ENCODE measurements around the gene KDSR.

The KDSR gene

GRCh38 chr18:63320123-63320974, 46.7 kb downstream of the KDSR start:
- DNase-seq, result peak; percentile 17 to 51

- peak in 1 of 2 experiments; percentile 12 for DNase-seq
Observed at GRCh38 chr18:63319383-63320122, 47.5 kb downstream of the KDSR start, which contains the start of gene BCL2. Gene BCL2 (minus strand): TSS chr18:63319769.

- DNase-seq, result no peak
Observed at GRCh38 chr18:63318889-63319382, 48.1 kb downstream of the KDSR start.

- DNase-seq, result no peak
Observed at GRCh38 chr18:63317982-63318888, 48.8 kb downstream of the KDSR start.

GRCh38 chr18:63317556-63317946, 49.5 kb downstream of the KDSR start:
- no peak for DNase-seq

GRCh38 chr18:63316612-63317555, 50.1 kb downstream of the KDSR start:
- no peak for DNase-seq

GRCh38 chr18:63315876-63316275, 51.1 kb downstream of the KDSR start:
- DNase-seq, result no peak

GRCh38 chr18:63315131-63315662, 51.8 kb downstream of the KDSR start:
- DNase-seq, result no peak

GRCh38 chr18:63314062-63314790, 52.8 kb downstream of the KDSR start:
- no peak for DNase-seq

- DNase-seq, result no peak
Observed at GRCh38 chr18:63313396-63313917, 53.5 kb downstream of the KDSR start.

GRCh38 chr18:63312737-63313395, 54.1 kb downstream of the KDSR start:
- no peak for DNase-seq

GRCh38 chr18:63312019-63312409, 55.0 kb downstream of the KDSR start:
- DNase-seq, result no peak

- no peak for DNase-seq
Observed at GRCh38 chr18:63311118-63312018, 55.6 kb downstream of the KDSR start.

GRCh38 chr18:63309422-63309821, 57.6 kb downstream of the KDSR start:
- no peak for DNase-seq

GRCh38 chr18:63307551-63308200, 59.3 kb downstream of the KDSR start:
- no peak for DNase-seq

- no peak for DNase-seq
Observed at GRCh38 chr18:63306819-63307550, 60.0 kb downstream of the KDSR start.

GRCh38 chr18:63306249-63306648, 60.8 kb downstream of the KDSR start:
- no peak for DNase-seq
